HUES64 (cell line): ENCODE results near the gene TYR.
"Not testable (repeated sequence)": the region's sequence is repeated elsewhere in the genome, so short reads cannot be mapped to it uniquely, and the experiment has no call there.

ENCODE experiments used
- H3K27ac ChIP-seq: 2 replicates; pipeline ENCODE4 v1.7.0; 2013; ENCODE audit warnings: low read depth, low read length, inconsistent platforms
- H3K27me3 ChIP-seq: 2 replicates; pipeline ENCODE4 v1.6.1; 2013; ENCODE audit warnings: mild to moderate bottlenecking, low read length; ENCODE audit not compliant: insufficient read depth
- H3K36me3 ChIP-seq: 2 replicates; pipeline ENCODE4 v1.6.1; 2013; ENCODE audit warnings: mild to moderate bottlenecking, low read length; ENCODE audit not compliant: insufficient read depth
- H3K4me1 ChIP-seq: 2 replicates; pipeline ENCODE4 v1.6.1; 2013; ENCODE audit warnings: mild to moderate bottlenecking, low read length, moderate library complexity; ENCODE audit not compliant: insufficient read depth
- H3K4me3 ChIP-seq: 2 replicates; pipeline ENCODE4 v1.5.1; 2013; ENCODE audit warnings: mild to moderate bottlenecking, low read length, moderate library complexity
- H3K9ac ChIP-seq: 2 replicates; pipeline ENCODE4 v1.6.1; 2013; ENCODE audit warnings: mild to moderate bottlenecking, low read depth, low read length
- H3K9me3 ChIP-seq: 2 replicates; pipeline ENCODE4 v1.6.1; 2013; ENCODE audit warnings: low read depth, low read length; ENCODE audit not compliant: insufficient read depth
- WGBS: fragments of 150-250, 120-280 bp; methylation state at CpG from one replicate; pipeline ENCODE4 v1.1.7; 2013; ENCODE audit warnings: missing lambda C conversion rate; 5-methylcytosine and 5-hydroxymethylcytosine counted together

Gene TYR

GRCh38 chr11:89308272-89308671 lies 130.6 kb downstream of the TYR start:
- not testable (repeated sequence) for H3K9ac ChIP-seq, H3K27me3 ChIP-seq, H3K9me3 ChIP-seq, H3K36me3 ChIP-seq, H3K4me1 ChIP-seq, H3K27ac ChIP-seq, H3K4me3 ChIP-seq
- 100% methylated on average over 1 of the region's 1 CpG for WGBS

GRCh38 chr11:89309321-89309985 lies 131.8 kb downstream of the TYR start:
- H3K4me3 ChIP-seq, H3K9me3 ChIP-seq, H3K27me3 ChIP-seq, H3K27ac ChIP-seq, H3K9ac ChIP-seq, H3K4me1 ChIP-seq, H3K36me3 ChIP-seq: not testable (repeated sequence)
- WGBS, result 94% methylated on average over 2 of the region's 3 CpGs

- H3K9me3 ChIP-seq, H3K27me3 ChIP-seq, H3K4me1 ChIP-seq, H3K4me3 ChIP-seq, H3K27ac ChIP-seq, H3K9ac ChIP-seq, H3K36me3 ChIP-seq: not testable (repeated sequence)
- 91% methylated on average over 3 of the region's 3 CpGs for WGBS
Measured at GRCh38 chr11:89310607-89311006, 132.9 kb downstream of the TYR start.

- H3K27me3 ChIP-seq, result no peaks in the 10 kb centered on the region
- no peak overlapping the region for H3K27ac ChIP-seq
- H3K9me3 ChIP-seq, result no peaks in the 10 kb centered on the region
- H3K4me3 ChIP-seq, result no peak overlapping the region
- H3K4me1 ChIP-seq, result no peaks in the 10 kb centered on the region
- no CpG with 5 or more reads among the region's 2 CpGs for WGBS
- no peaks in the 10 kb centered on the region for H3K36me3 ChIP-seq
- no peak overlapping the region for H3K9ac ChIP-seq
Measured at GRCh38 chr11:89321401-89321800, 143.7 kb downstream of the TYR start.

DNA sequence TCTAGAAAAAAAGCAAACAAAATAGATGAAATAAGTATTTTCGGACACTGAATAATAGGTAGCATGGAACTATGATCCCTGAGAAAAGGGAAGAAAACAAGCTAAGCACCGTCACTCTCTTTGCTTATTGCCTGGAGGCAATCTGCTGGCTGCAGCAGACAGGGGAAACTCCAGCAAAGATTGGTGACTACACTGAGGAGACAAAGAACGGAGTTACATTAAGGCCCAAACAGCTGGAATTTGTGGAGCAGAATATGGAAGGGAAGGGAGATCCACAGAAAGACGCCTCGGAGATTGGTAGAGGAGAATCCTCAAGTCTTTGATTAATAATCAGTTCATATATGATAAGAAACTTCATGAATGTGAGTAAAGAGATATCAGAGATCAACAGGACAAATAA lies 150.2 kb downstream of the TYR start:
- Histone ChIP-seq H3K27me3 (no peaks in the 10 kb centered on the region), H3K4me1 (peaks cover 18% of the 10 kb centered on the region), H3K9ac (no peak overlapping the region), H3K36me3 (no peaks in the 10 kb centered on the region; the same call in 1 of the 2 replicates), H3K4me3 (no peak overlapping the region), H3K9me3 (no peaks in the 10 kb centered on the region), H3K27ac (no peak overlapping the region)
- 71% methylated on average over 5 of the region's 5 CpGs for WGBS

GRCh38 chr11:89331940-89332339 lies 154.3 kb downstream of the TYR start:
- WGBS, result 53% methylated on average over 4 of the region's 4 CpGs
- H3K27me3 ChIP-seq, H3K27ac ChIP-seq, H3K36me3 ChIP-seq, H3K9me3 ChIP-seq, H3K4me3 ChIP-seq, H3K9ac ChIP-seq: not testable (repeated sequence)
- H3K4me1 ChIP-seq, result peaks cover 18% of the 10 kb centered on the region

DNA sequence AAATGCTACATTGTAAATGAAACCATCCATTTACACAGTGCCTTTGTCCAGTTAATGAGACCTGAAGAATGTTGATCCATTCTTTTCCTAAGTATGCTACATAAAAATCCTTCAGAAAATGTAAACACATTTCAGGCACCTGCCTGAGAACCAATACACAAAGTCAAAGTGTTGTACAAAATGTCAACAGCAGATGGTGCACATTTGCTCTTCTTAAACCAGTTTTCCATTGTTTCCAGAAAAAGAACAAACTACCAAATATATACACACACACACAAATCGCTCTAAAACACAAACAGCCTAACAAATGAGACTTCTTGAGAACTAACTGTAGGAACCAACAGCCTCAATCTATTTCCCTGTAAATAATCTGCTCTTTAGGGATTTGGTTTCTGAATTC lies 156.0 kb downstream of the TYR start:
- H3K27ac ChIP-seq, H3K9ac ChIP-seq, H3K36me3 ChIP-seq, H3K27me3 ChIP-seq, H3K4me3 ChIP-seq, H3K9me3 ChIP-seq: not testable (repeated sequence)
- H3K4me1 ChIP-seq, result peaks cover 11% of the 10 kb centered on the region
- WGBS, result 76% methylated on average over 1 of the region's 1 CpG

GRCh38 chr11:89337100-89337650 lies 159.5 kb downstream of the TYR start:
- not testable (repeated sequence) for H3K4me3 ChIP-seq, H3K4me1 ChIP-seq, H3K36me3 ChIP-seq, H3K9ac ChIP-seq, H3K27ac ChIP-seq, H3K9me3 ChIP-seq, H3K27me3 ChIP-seq
- 96% methylated on average over 2 of the region's 4 CpGs for WGBS

- 100% methylated on average over 1 of the region's 2 CpGs for WGBS
- H3K27ac ChIP-seq, H3K9me3 ChIP-seq, H3K36me3 ChIP-seq, H3K4me3 ChIP-seq, H3K27me3 ChIP-seq, H3K9ac ChIP-seq, H3K4me1 ChIP-seq: not testable (repeated sequence)
Measured at GRCh38 chr11:89338073-89338472, 160.4 kb downstream of the TYR start.

- H3K4me1 ChIP-seq, H3K27me3 ChIP-seq, H3K9me3 ChIP-seq, H3K36me3 ChIP-seq, H3K4me3 ChIP-seq, H3K9ac ChIP-seq, H3K27ac ChIP-seq: not testable (repeated sequence)
Measured at GRCh38 chr11:89340450-89340849, 162.8 kb downstream of the TYR start.

GRCh38 chr11:89342880-89343572 lies 165.4 kb downstream of the TYR start:
- H3K27me3 ChIP-seq, H3K9ac ChIP-seq, H3K36me3 ChIP-seq, H3K4me1 ChIP-seq, H3K4me3 ChIP-seq, H3K27ac ChIP-seq, H3K9me3 ChIP-seq: not testable (repeated sequence)
- 78% methylated on average over 3 of the region's 3 CpGs for WGBS
